ENCODE measurements around the gene SLC6A16. TPM values are rescaled to one million over a fixed set of nuclear protein-coding genes. Genes with fewer than 3 reads are reported as not detected.

Gene SLC6A16
- total and polyA plus RNA-seq, 5 donors from 2014 or later = 0.81 to 8.6 (median 1.6) TPM

DNA sequence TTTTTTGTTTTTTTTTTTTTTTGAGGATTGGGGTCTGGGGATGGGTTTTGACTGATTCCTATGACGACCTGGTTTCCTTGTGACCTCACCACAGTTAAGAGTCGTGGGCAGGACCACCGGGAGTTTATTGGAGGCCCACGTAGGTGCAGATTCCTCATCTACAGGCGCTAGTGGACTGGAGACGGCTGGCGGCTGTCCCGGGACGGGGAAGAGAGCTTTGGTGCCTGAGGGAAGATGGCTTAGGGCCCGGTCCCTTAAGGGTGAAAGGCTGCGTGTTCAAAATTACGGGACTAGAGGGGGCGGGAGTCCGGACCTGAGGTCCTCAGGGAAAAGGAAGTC, 37.9 kb upstream of the SLC6A16 start:
- ATAC-seq (ENCODE audit: low read depth in 2 of 2) (no peak), DNase-seq (peak in 1 of 3 donors; percentile 26)
- Histone ChIP-seq H3K36me3 (ENCODE audit: control insufficient read depth, insufficient read depth, low read length) (no peaks in the 10 kb centered on the region), H3K27me3 (ENCODE audit: control insufficient read depth, insufficient read depth, low read length) (peaks cover 14% of the 10 kb centered on the region), H3K27ac (ENCODE audit: insufficient read depth, low read length, poor library complexity, severe bottlenecking) (no peak overlapping the region), H3K4me1 (ENCODE audit: control insufficient read depth, insufficient read depth, low read length, poor library complexity, severe bottlenecking) (peaks cover 33% of the 10 kb centered on the region), H3K4me3 (ENCODE audit: low read depth, low read length) (peak overlapping the region; percentile 44), H3K9me3 (ENCODE audit: control insufficient read depth in 2 of 2, low read length in 2 of 2) (no peaks in the 10 kb centered on the region)
- Mint-ChIP-seq H3K9me3 (peaks cover 0 to 3% (median 0%) of the 10 kb centered on the region in 7 donors), H3K36me3 (no peaks in the 10 kb centered on the region), H3K27ac (no peak overlapping the region), H3K4me1 (peaks cover 0 to 15% (median 3%) of the 10 kb centered on the region in 4 donors), H3K27me3 (peaks cover 42% of the 10 kb centered on the region), H3K4me3 (no peak overlapping the region)

DNA sequence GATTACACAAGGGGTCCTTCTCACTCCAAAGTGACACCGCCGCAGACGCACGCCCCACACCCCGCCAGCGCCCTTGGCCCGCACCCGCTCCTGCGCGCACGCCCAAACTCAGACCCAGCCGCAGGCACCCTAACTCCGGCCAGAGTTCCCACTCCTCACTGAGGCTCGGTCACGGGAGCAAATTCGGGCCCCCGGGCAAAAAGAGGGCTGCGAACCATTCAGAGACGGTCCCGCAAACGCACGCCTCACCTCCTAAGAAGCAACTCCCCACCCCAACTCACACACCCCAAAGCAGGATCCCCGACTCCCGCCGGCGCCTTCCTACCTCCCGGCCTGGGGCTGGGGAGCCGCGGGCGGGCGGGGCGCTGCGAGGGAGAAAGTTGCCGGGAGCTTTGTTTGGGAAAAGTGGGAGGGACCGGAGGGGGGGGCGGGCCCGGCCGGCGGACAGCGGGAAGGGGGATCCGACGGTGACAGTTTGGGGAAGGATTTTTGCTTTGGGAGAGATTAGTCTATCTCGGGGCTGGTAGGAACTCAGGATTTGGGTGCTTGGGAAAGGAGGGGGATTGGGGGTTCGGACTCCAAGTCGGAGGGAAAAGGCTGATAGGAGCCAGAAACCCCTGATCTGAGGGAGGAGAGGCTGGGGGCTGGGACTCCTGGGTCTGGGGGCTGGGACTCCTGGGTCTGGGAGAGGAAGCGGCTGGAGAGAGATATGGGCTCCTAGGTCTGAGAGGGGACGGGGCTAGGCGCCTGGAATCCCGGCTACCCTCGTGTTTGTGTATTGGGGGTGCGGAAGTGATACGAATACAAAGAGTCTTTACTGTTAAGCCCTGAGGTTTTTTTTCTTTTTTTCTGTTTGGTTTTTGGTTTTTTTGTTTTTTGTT, 37.3 kb upstream of the SLC6A16 start, which contains the start of gene TEAD2:
Gene TEAD2, minus strand, starts transcription at position 369 of the 881 bp plus-strand sequence. CDS start 2,341 bp downstream, outside the sequence.
- peaks cover 33% of the 10 kb centered on the region for H3K4me1 ChIP-seq (ENCODE audit: control insufficient read depth, insufficient read depth, low read length, poor library complexity, severe bottlenecking)
- H3K4me3 Mint-ChIP-seq = peak within 1 kb of the TSS in 2 of 4 donors; percentile 36 to 69
- DNase-seq = peak in 1 of 3 donors; percentile 35

GRCh38 chr19:49361438-49362047, 36.6 kb upstream of the SLC6A16 start:
- H3K9me3 Mint-ChIP-seq = peaks cover 0 to 3% (median 0%) of the 10 kb centered on the region in 7 donors
- Histone ChIP-seq H3K27me3 (ENCODE audit: control insufficient read depth, insufficient read depth, low read length) (peaks cover 14% of the 10 kb centered on the region), H3K27ac (ENCODE audit: insufficient read depth, low read length, poor library complexity, severe bottlenecking) (no peak overlapping the region), H3K36me3 (ENCODE audit: control insufficient read depth, insufficient read depth, low read length) (no peaks in the 10 kb centered on the region), H3K4me3 (ENCODE audit: low read depth, low read length) (no peak overlapping the region), H3K4me1 (ENCODE audit: control insufficient read depth, insufficient read depth, low read length, poor library complexity, severe bottlenecking) (peaks cover 33% of the 10 kb centered on the region), H3K9me3 (ENCODE audit: control insufficient read depth in 2 of 2, low read length in 2 of 2) (no peaks in the 10 kb centered on the region)
- ATAC-seq (ENCODE audit: low read depth in 2 of 2) = no peak
- H3K27me3 Mint-ChIP-seq = peaks cover 43% of the 10 kb centered on the region
- H3K4me3 Mint-ChIP-seq = peak overlapping the region in 2 of 4 donors; percentile 36 to 69
- no peaks in the 10 kb centered on the region for H3K36me3 Mint-ChIP-seq
- peaks cover 0 to 15% (median 3%) of the 10 kb centered on the region in 4 donors for H3K4me1 Mint-ChIP-seq
- no peak for DNase-seq
- no peak overlapping the region for H3K27ac Mint-ChIP-seq

More for the DNA sequence above, 37.3 kb upstream of the SLC6A16 start, which contains the start of gene TEAD2:
- ATAC-seq (ENCODE audit: low read depth in 2 of 2) = no peak
- Mint-ChIP-seq H3K9me3 (peaks cover 0 to 3% (median 0%) of the 10 kb centered on the region in 7 donors), H3K36me3 (no peaks in the 10 kb centered on the region), H3K27ac (no peak within 1 kb of the TSS), H3K4me1 (peaks cover 0 to 15% (median 3%) of the 10 kb centered on the region in 4 donors), H3K27me3 (peaks cover 42% of the 10 kb centered on the region)
- Histone ChIP-seq H3K4me3 (ENCODE audit: low read depth, low read length) (peak within 1 kb of the TSS; percentile 44), H3K27ac (ENCODE audit: insufficient read depth, low read length, poor library complexity, severe bottlenecking) (no peak within 1 kb of the TSS), H3K36me3 (ENCODE audit: control insufficient read depth, insufficient read depth, low read length) (no peaks in the 10 kb centered on the region), H3K9me3 (ENCODE audit: control insufficient read depth in 2 of 2, low read length in 2 of 2) (no peaks in the 10 kb centered on the region), H3K27me3 (ENCODE audit: control insufficient read depth, insufficient read depth, low read length) (peaks cover 14% of the 10 kb centered on the region)

DNA sequence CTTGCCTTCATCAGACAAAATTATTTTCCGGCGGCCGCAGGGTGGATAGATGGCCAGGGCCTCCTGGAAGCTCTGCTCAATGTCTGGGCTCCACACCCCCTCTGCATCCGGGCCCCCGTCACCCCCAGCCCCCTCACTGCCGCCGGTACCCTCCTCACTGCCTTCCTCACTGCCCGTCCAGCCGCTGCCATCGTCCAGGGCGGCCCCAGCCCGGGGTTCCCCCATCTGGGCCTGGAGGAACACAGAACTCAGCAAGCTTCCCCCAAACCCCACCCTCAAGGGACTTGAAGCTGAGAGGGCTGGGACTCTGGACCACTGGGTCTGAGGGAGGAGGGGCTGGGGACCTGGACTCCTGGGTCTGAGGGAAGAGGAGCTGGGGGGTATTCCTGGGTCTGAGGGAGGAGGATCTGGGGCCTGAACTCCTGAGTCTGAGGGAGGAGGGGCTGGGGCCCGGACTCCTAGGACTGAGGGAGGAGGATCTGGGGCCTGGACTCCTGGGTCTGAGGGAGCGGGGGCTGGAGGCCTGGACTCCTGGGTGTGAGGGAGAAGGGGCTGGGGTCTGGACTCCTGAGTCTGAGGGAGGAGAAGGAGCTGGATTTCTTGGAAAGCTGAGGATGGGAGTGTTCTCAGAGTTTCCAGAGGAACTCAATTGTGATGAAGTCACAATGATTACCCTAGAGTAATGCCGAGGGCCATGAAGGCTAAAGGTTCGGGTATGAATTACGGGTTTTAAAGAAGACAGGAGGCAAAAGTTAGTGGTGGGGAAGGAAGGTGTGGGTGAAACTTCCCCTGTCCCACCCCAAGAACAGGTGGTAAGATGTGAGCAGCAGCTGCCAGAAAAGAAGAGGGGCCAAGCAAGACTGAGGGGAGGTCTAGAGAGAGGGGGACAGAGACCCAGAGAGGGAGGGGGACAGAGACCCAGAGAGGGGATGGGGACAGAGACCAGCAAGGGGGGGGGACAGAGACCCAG, 35.1 kb upstream of the SLC6A16 start:
- Mint-ChIP-seq H3K27ac (no peak overlapping the region), H3K4me3 (peak overlapping the region in 1 of 4 donors; percentile 56)
- H3K4me1 ChIP-seq (ENCODE audit: control insufficient read depth, insufficient read depth, low read length, poor library complexity, severe bottlenecking) = peaks cover 39% of the 10 kb centered on the region

GRCh38 chr19:49357186-49357585, 32.2 kb upstream of the SLC6A16 start:
- no peak overlapping the region for H3K27ac Mint-ChIP-seq
- H3K27me3 Mint-ChIP-seq = peaks cover 44% of the 10 kb centered on the region
- H3K4me3 ChIP-seq (ENCODE audit: low read depth, low read length) = no peak overlapping the region
- peaks cover 0 to 3% (median 0%) of the 10 kb centered on the region in 7 donors for H3K9me3 Mint-ChIP-seq
- DNase-seq = no peak
- no peaks in the 10 kb centered on the region for H3K36me3 Mint-ChIP-seq
- H3K9me3 ChIP-seq (ENCODE audit: control insufficient read depth in 2 of 2, low read length in 2 of 2) = no peaks in the 10 kb centered on the region
- H3K27me3 ChIP-seq (ENCODE audit: control insufficient read depth, insufficient read depth, low read length) = no peaks in the 10 kb centered on the region
- H3K4me1 ChIP-seq (ENCODE audit: control insufficient read depth, insufficient read depth, low read length, poor library complexity, severe bottlenecking) = peaks cover 15% of the 10 kb centered on the region
- H3K36me3 ChIP-seq (ENCODE audit: control insufficient read depth, insufficient read depth, low read length) = no peaks in the 10 kb centered on the region
- no peak overlapping the region for H3K4me3 Mint-ChIP-seq
- H3K4me1 Mint-ChIP-seq = peaks cover 0 to 24% (median 4%) of the 10 kb centered on the region in 4 donors
- H3K27ac ChIP-seq (ENCODE audit: insufficient read depth, low read length, poor library complexity, severe bottlenecking) = no peak overlapping the region
- no peak for ATAC-seq (ENCODE audit: low read depth in 2 of 2)

More for the DNA sequence above, 35.1 kb upstream of the SLC6A16 start:
- no peak overlapping the region for H3K27ac ChIP-seq (ENCODE audit: insufficient read depth, low read length, poor library complexity, severe bottlenecking)
- H3K9me3 ChIP-seq (ENCODE audit: control insufficient read depth in 2 of 2, low read length in 2 of 2) = no peaks in the 10 kb centered on the region
- Mint-ChIP-seq H3K36me3 (no peaks in the 10 kb centered on the region), H3K9me3 (peaks cover 0 to 3% (median 0%) of the 10 kb centered on the region in 7 donors), H3K27me3 (peaks cover 42% of the 10 kb centered on the region), H3K4me1 (peaks cover 0 to 26% (median 4%) of the 10 kb centered on the region in 4 donors)
- DNase-seq = no peak
- no peaks in the 10 kb centered on the region for H3K36me3 ChIP-seq (ENCODE audit: control insufficient read depth, insufficient read depth, low read length)
- H3K27me3 ChIP-seq (ENCODE audit: control insufficient read depth, insufficient read depth, low read length) = peaks cover 14% of the 10 kb centered on the region
- ATAC-seq (ENCODE audit: low read depth in 2 of 2) = no peak
- no peak overlapping the region for H3K4me3 ChIP-seq (ENCODE audit: low read depth, low read length)

GRCh38 chr19:49356382-49356781, 31.4 kb upstream of the SLC6A16 start:
- Histone ChIP-seq H3K4me1 (ENCODE audit: control insufficient read depth, insufficient read depth, low read length, poor library complexity, severe bottlenecking) (peaks cover 7% of the 10 kb centered on the region), H3K4me3 (ENCODE audit: low read depth, low read length) (no peak overlapping the region), H3K27ac (ENCODE audit: insufficient read depth, low read length, poor library complexity, severe bottlenecking) (no peak overlapping the region), H3K36me3 (ENCODE audit: control insufficient read depth, insufficient read depth, low read length) (no peaks in the 10 kb centered on the region), H3K27me3 (ENCODE audit: control insufficient read depth, insufficient read depth, low read length) (no peaks in the 10 kb centered on the region), H3K9me3 (ENCODE audit: control insufficient read depth in 2 of 2, low read length in 2 of 2) (no peaks in the 10 kb centered on the region)
- H3K27me3 Mint-ChIP-seq = peaks cover 45% of the 10 kb centered on the region
- ATAC-seq (ENCODE audit: low read depth in 2 of 2) = no peak
- peak overlapping the region in 1 of 4 donors; percentile 14 for H3K4me3 Mint-ChIP-seq
- H3K27ac Mint-ChIP-seq = no peak overlapping the region
- no peaks in the 10 kb centered on the region for H3K36me3 Mint-ChIP-seq
- peaks cover 0 to 17% (median 1%) of the 10 kb centered on the region in 4 donors for H3K4me1 Mint-ChIP-seq
- peaks cover 0 to 5% (median 0%) of the 10 kb centered on the region in 7 donors for H3K9me3 Mint-ChIP-seq
- DNase-seq = no peak

GRCh38 chr19:49355909-49356353, 30.9 kb upstream of the SLC6A16 start:
- peaks cover 6% of the 10 kb centered on the region for H3K4me1 ChIP-seq (ENCODE audit: control insufficient read depth, insufficient read depth, low read length, poor library complexity, severe bottlenecking)
- Mint-ChIP-seq H3K27me3 (peaks cover 49% of the 10 kb centered on the region), H3K9me3 (peaks cover 0 to 6% (median 0%) of the 10 kb centered on the region in 7 donors), H3K4me1 (peaks cover 0 to 14% (median 1%) of the 10 kb centered on the region in 4 donors), H3K36me3 (no peaks in the 10 kb centered on the region), H3K27ac (no peak overlapping the region), H3K4me3 (peak overlapping the region in 1 of 4 donors; percentile 14)
- H3K36me3 ChIP-seq (ENCODE audit: control insufficient read depth, insufficient read depth, low read length) = no peaks in the 10 kb centered on the region
- DNase-seq = no peak
- no peak overlapping the region for H3K27ac ChIP-seq (ENCODE audit: insufficient read depth, low read length, poor library complexity, severe bottlenecking)
- no peaks in the 10 kb centered on the region for H3K9me3 ChIP-seq (ENCODE audit: control insufficient read depth in 2 of 2, low read length in 2 of 2)
- no peak for ATAC-seq (ENCODE audit: low read depth in 2 of 2)
- no peak overlapping the region for H3K4me3 ChIP-seq (ENCODE audit: low read depth, low read length)
- H3K27me3 ChIP-seq (ENCODE audit: control insufficient read depth, insufficient read depth, low read length) = no peaks in the 10 kb centered on the region
